Measurements from ENCODE around the gene FN1.
A peak's percentile ranks its signal among the peaks of the same experiment; 100 is the strongest.

FN1 gene

GRCh38 chr2:215315301-215315700, 120.6 kb downstream of the FN1 start:
- H3K27ac ChIP-seq, result no peak overlapping the region
- TF ChIP-seq ZFX (IDR thresholded peaks at IDR 0.05), result no peak
- no peak for TF ChIP-seq CTCF (conservative IDR thresholded peaks at IDR 0.05)

GRCh38 chr2:215314896-215315295, 121.0 kb downstream of the FN1 start:
- no peak overlapping the region for H3K27ac ChIP-seq
- TF ChIP-seq CTCF (conservative IDR thresholded peaks at IDR 0.05), result no peak
- no peak for TF ChIP-seq ZFX (IDR thresholded peaks at IDR 0.05)

- H3K27ac ChIP-seq, result peak overlapping the region; percentile 99
- TF ChIP-seq CTCF (conservative IDR thresholded peaks at IDR 0.05) (no peak), ZFX (IDR thresholded peaks at IDR 0.05) (no peak)
Measured at GRCh38 chr2:215313255-215313613, 122.6 kb downstream of the FN1 start.

- peak; percentile 96 for TF ChIP-seq ZFX (IDR thresholded peaks at IDR 0.05)
- no peak for TF ChIP-seq CTCF (conservative IDR thresholded peaks at IDR 0.05)
- H3K27ac ChIP-seq, result peak within 1 kb of the TSS; percentile 99
Measured at GRCh38 chr2:215311625-215312396, 124.1 kb downstream of the FN1 start, which contains the start of gene ATIC. ATIC (plus strand) TSS chr2:215312059; CDS start chr2:215312143, 84 bp downstream.

- peak overlapping the region; percentile 99 for H3K27ac ChIP-seq
Measured at GRCh38 chr2:215311259-215311624, 124.6 kb downstream of the FN1 start.

All from C4-2B (cell line).